K562 (cell line): ENCODE data around the gene ALDH16A1. TPM values are rescaled to one million over a fixed set of nuclear protein-coding genes. Genes with fewer than 3 reads are reported as not detected.

Source experiments
- C11orf30 ChIP-seq: fragments of 450-650 bp; IDR thresholded peaks from 2 replicates; pipeline ENCODE4 v1.6.1; 2016; ENCODE audit warnings: low read depth, mild to moderate bottlenecking
- ELK1 ChIP-seq: sonication (generic); formaldehyde crosslinking; IDR thresholded peaks from 2 replicates; pipeline ENCODE4 v1.8.1; 2022; ENCODE audit warnings: missing genetic modification reagents
- HDAC2 ChIP-seq: fragments of 450-650 bp; IDR thresholded peaks from 2 replicates; pipeline ENCODE4 v1.6.1; 2016; ENCODE audit warnings: mild to moderate bottlenecking
- HIVEP1 ChIP-seq: fragments of 250-450 bp; sonication (Bioruptor Pico); IDR thresholded peaks from 2 replicates; pipeline ENCODE4 v1.4.0; 2020; ENCODE audit warnings: mild to moderate bottlenecking
- HMG20A ChIP-seq: fragments of 450-650 bp; formaldehyde crosslinking; conservative IDR thresholded peaks from 2 replicates; pipeline ENCODE4 v1.4.0; 2020; ENCODE audit warnings: mild to moderate bottlenecking, mixed read lengths
- HNRNPK ChIP-seq: fragments of 200-400 bp; formaldehyde crosslinking; IDR thresholded peaks from one replicate; pipeline ENCODE4 v1.6.1; 2018; ENCODE audit warnings: mild to moderate bottlenecking, low read depth, low read length; ENCODE audit not compliant: poor library complexity, severe bottlenecking
- L3MBTL2 ChIP-seq: fragments of 450-650 bp; IDR thresholded peaks from 2 replicates; pipeline ENCODE4 v1.6.1; 2016; ENCODE audit warnings: mild to moderate bottlenecking, moderate library complexity
- POLR2AphosphoS2 ChIP-seq: IDR thresholded peaks from 2 replicates; pipeline ENCODE4 v1.6.1; 2012; ENCODE audit warnings: low read length, improper control_type of control experiment
- POLR2H ChIP-seq: IDR thresholded peaks from 2 replicates; pipeline ENCODE4 v1.6.1; 2016; ENCODE audit warnings: missing genetic modification characterization, low read depth, mild to moderate bottlenecking, control low read depth, missing compliant biosample characterization, moderate library complexity
- RAD51 ChIP-seq: fragments of 450-650 bp; IDR thresholded peaks from 2 replicates; pipeline ENCODE4 v1.7.1; 2016; ENCODE audit warnings: low read depth, mild to moderate bottlenecking, borderline replicate concordance
- TAF9B ChIP-seq: fragments of 450-650 bp; IDR thresholded peaks from 2 replicates; pipeline ENCODE4 v1.6.1; 2018; ENCODE audit warnings: mild to moderate bottlenecking; ENCODE audit not compliant: partially characterized antibody
- TFAM ChIP-seq: fragments of 250-450 bp; sonication (Bioruptor Pico); conservative IDR thresholded peaks from 2 replicates; pipeline ENCODE4 v1.5.0; 2021; ENCODE audit warnings: mild to moderate bottlenecking, moderate library complexity
- UBTF ChIP-seq, 2 experiments: IDR thresholded peaks; 2 replicates each; pipeline ENCODE4 v1.6.1; 2012; ENCODE audit warnings: improper control_type of control experiment in 2 of 2, low read depth in 2 of 2, low read length in 2 of 2, borderline replicate concordance in 1 of 2
- ZC3H4 ChIP-seq: sonication (generic); formaldehyde crosslinking; IDR thresholded peaks from 2 replicates; pipeline ENCODE4 v1.9.0; 2021; ENCODE audit warnings: missing genetic modification reagents, borderline replicate concordance
- ZNF184 ChIP-seq: sonication (generic); formaldehyde crosslinking; IDR thresholded peaks from 2 replicates; pipeline ENCODE4 v1.5.0; 2020; ENCODE audit warnings: missing genetic modification reagents
- ZNF318 ChIP-seq, 2 experiments: fragments of 450-650 bp; IDR thresholded peaks; 2 replicates each; pipeline ENCODE4 v1.6.1; 2016; ENCODE audit warnings: mild to moderate bottlenecking in 2 of 2, borderline replicate concordance in 1 of 2, low read depth in 1 of 2, moderate library complexity in 1 of 2
- polyA plus RNA-seq, 8 experiments: library from polyadenylated mRNA; depleted of rRNA in 4 of 8; stranded (reverse) in 5 of 8; unstranded in 3 of 8; fragments of >200 nt; fragmentation: Nextera tagmentation in 2 of 8; fragmentation: Illumina TruSeq in 1 of 8; extraction: Ambion mirVana in 2 of 8; extraction: Trizol in 1 of 8; gene quantifications; 2 replicates each; pipeline versions ENCODE4 v1.2.1 to v1.2.3, GENCODE V29; 2011 to 2014; ENCODE audit warnings: inconsistent platforms in 1 of 8, missing spikeins in 1 of 8
- total RNA-seq, 7 experiments: library from RNA; depleted of rRNA in 6 of 7; stranded (reverse); fragments of >200 nt in 6 of 7; fragmentation: Illumina TruSeq in 2 of 7; extraction: Trizol in 2 of 7; gene quantifications; 2 replicates each; pipeline versions ENCODE4 v1.2.1 to v1.2.3, GENCODE V29; 2011 to 2021; ENCODE audit warnings: low replicate concordance in 1 of 7

The ALDH16A1 gene
- total and polyA plus RNA-seq, 9 of the 15 experiments (the other 6 are each of a cell fraction or from before 2014, with no cell fraction given): 2.2 to 52.2 (median 7.6) TPM

GRCh38 chr19:49492573-49493405 is 39.8 kb downstream of the ALDH16A1 start (continued):
- TF ChIP-seq ZNF318 (IDR thresholded peaks at IDR 0.05; ENCODE audit: borderline replicate concordance in 1 of 2, low read depth in 1 of 2): no peak
- peak; percentile 100 for TF ChIP-seq POLR2AphosphoS2
- TF ChIP-seq ZC3H4 (CRISPR knock-in tag): no peak
- no peak for TF ChIP-seq ZNF184 (CRISPR knock-in tag)
- TF ChIP-seq HDAC2: no peak
- TF ChIP-seq TAF9B: no peak
- no peak for TF ChIP-seq HIVEP1
- TF ChIP-seq C11orf30: no peak
- no peak for TF ChIP-seq ELK1 (CRISPR knock-in tag)
- no peak for TF ChIP-seq RAD51
- no peak for TF ChIP-seq HNRNPK
- TF ChIP-seq POLR2H (tag): peak; percentile 78
- TF ChIP-seq UBTF (IDR thresholded peaks at IDR 0.05; ENCODE audit: borderline replicate concordance in 1 of 2, low read depth in 2 of 2, low read length in 2 of 2): no peak
- no peak for TF ChIP-seq TFAM (CRISPR knock-in tag)
- no peak for TF ChIP-seq L3MBTL2
- TF ChIP-seq HMG20A (CRISPR knock-in tag): no peak
